LNCaP clone FGC (cell line): Measurements from ENCODE around the gene DDA1.

Experiments used
- DNase-seq: peaks from one replicate; pipeline ENCODE4 v3.0.0-alpha.2; 2011; ENCODE audit warnings: low read depth
- H3K4me3 ChIP-seq: 2 replicates; pipeline ENCODE4 v1.5.1; 2011; ENCODE audit warnings: mild to moderate bottlenecking, low read depth, low read length, control low read depth
- CTCF ChIP-seq: IDR thresholded peaks from 2 replicates; pipeline ENCODE4 v1.5.1; 2012; ENCODE audit warnings: mild to moderate bottlenecking; ENCODE audit not compliant: control insufficient read depth, insufficient read depth; ENCODE audit errors: extremely low read depth

Gene DDA1

GRCh38 chr19:17365361-17365760 is 56.0 kb downstream of the DDA1 start:
- DNase-seq = no peak
- H3K4me3 ChIP-seq = no peak overlapping the region
- no peak for TF ChIP-seq CTCF

GRCh38 chr19:17370026-17370587 is 60.7 kb downstream of the DDA1 start:
- no peak for DNase-seq
- H3K4me3 ChIP-seq = no peak overlapping the region
- no peak for TF ChIP-seq CTCF
